Panc1 (cell line): ENCODE measurements around the gene ALKBH6. TPM values are rescaled to one million over a fixed set of nuclear protein-coding genes. Genes with fewer than 3 reads are reported as not detected.

Experiments used
- ATAC-seq: fragments of 200-7000 bp; cut with Tn5 transposase; 2 replicates; pipeline ENCODE4 v1.9.1; 2020; ENCODE audit warnings: mild to moderate bottlenecking, moderate library complexity
- BruUV-seq: library from RNA; stranded (reverse); fragments of 400-500 nt; replicated peaks from 2 replicates; lab custom pipeline; 2021; lab: Mats Ljungman, UMichigan
- CTCF ChIA-PET: fragments of 300-600 bp; sonication (Branson Sonifier 250); formaldehyde crosslinking; loops from one replicate; lab custom pipeline; 2022; ENCODE audit warnings: antibody characterized with exemption; lab: Charles Lee
- POLR2A ChIA-PET: fragments of 300-600 bp; sonication (Branson Sonifier 250); formaldehyde crosslinking; loops from one replicate; lab custom pipeline; 2022; ENCODE audit warnings: antibody characterized with exemption; lab: Charles Lee
- DNase-seq: peaks from one replicate; pipeline ENCODE4 v3.0.0-alpha.2; 2010; ENCODE audit warnings: low read depth, low spot score
- H3K27ac ChIP-seq: 2 replicates; pipeline ENCODE4 v1.5.1; 2011; ENCODE audit warnings: mild to moderate bottlenecking, low read length, inconsistent platforms
- H3K27me3 ChIP-seq: fragments of 200-500 bp; sonication (Bioruptor generic); 2 replicates; pipeline ENCODE4 v1.6.0; 2014; ENCODE audit warnings: low read length, inconsistent platforms; ENCODE audit not compliant: control insufficient read depth, insufficient read depth
- H3K36me3 ChIP-seq: fragments of 200-500 bp; sonication (Bioruptor generic); 2 replicates; pipeline ENCODE4 v1.5.1; 2014; ENCODE audit warnings: inconsistent platforms, mild to moderate bottlenecking, low read length, moderate library complexity; ENCODE audit not compliant: control insufficient read depth, insufficient read depth
- H3K4me1 ChIP-seq: 2 replicates; pipeline ENCODE4 v1.5.1; 2011; ENCODE audit warnings: inconsistent platforms, mild to moderate bottlenecking, low read length, moderate library complexity; ENCODE audit not compliant: control insufficient read depth, insufficient read depth
- H3K4me3 ChIP-seq, 2 experiments: 2 replicates each; pipeline ENCODE4 v1.5.1; 2011 to 2012; ENCODE audit warnings: low read depth in 2 of 2, low read length in 2 of 2, mild to moderate bottlenecking in 2 of 2, inconsistent platforms in 1 of 2, moderate library complexity in 1 of 2
- H3K9me3 ChIP-seq: fragments of 200-500 bp; sonication (Bioruptor generic); 2 replicates; pipeline ENCODE4 v1.5.1; 2014; ENCODE audit warnings: low read depth, mild to moderate bottlenecking, inconsistent platforms, low read length, moderate library complexity; ENCODE audit not compliant: control insufficient read depth, insufficient read depth
- CTCF ChIP-seq: fragments of 450-650 bp; IDR thresholded peaks from 2 replicates; pipeline ENCODE4 v1.5.1; 2017; ENCODE audit warnings: mild to moderate bottlenecking
- POLR2AphosphoS5 ChIP-seq: IDR thresholded peaks from 2 replicates; pipeline ENCODE4 v1.6.1; 2012; ENCODE audit warnings: mild to moderate bottlenecking, low read depth, low read length, moderate library complexity
- REST ChIP-seq, 2 experiments: IDR thresholded peaks; 2 replicates each; pipeline ENCODE4 v1.6.1; 2011 to 2012; ENCODE audit warnings: low read depth in 2 of 2, control low read depth in 1 of 2, low read length in 1 of 2, mild to moderate bottlenecking in 1 of 2, moderate library complexity in 1 of 2; ENCODE audit not compliant: insufficient read depth in 1 of 2
- SIN3A ChIP-seq: IDR thresholded peaks from 2 replicates; pipeline ENCODE4 v1.6.1; 2012; ENCODE audit warnings: low read depth, mild to moderate bottlenecking, low read length, moderate library complexity, borderline replicate concordance; ENCODE audit not compliant: insufficient read depth
- TCF7L2 ChIP-seq: IDR thresholded peaks from 2 replicates; pipeline ENCODE4 v1.6.1; 2011; ENCODE audit warnings: mild to moderate bottlenecking, low read depth, low read length, inconsistent platforms
- in situ Hi-C: cut with HindIII; loops from 2 replicates; pipeline ENCODE4 v1.10.0; 2016; ENCODE audit warnings: low sequenced_read_pairs, low pct_unique_long_range_greater_than_20kb
- intact Hi-C: fragments of 100-400 bp; cut with micrococcal nuclease; formaldehyde crosslinking; loops from one replicate; pipeline ENCODE4 v1.10.0; 2022; ENCODE audit not compliant: unreplicated experiment
- total RNA-seq: library from RNA; stranded (reverse); gene quantifications from one replicate; pipeline ENCODE4 v1.2.1, GENCODE V29; 2021; ENCODE audit not compliant: unreplicated experiment

ALKBH6 gene
- total RNA-seq, 1 experiment from 2014 or later: 44.8 TPM

- intact Hi-C loops: no loop called here
- ChIA-PET CTCF (interaction anchor here (0.6 to 0.7 kb wide), 3 partner anchors 13 to 268 kb away, joined by 4 to 5 read pairs (median 4); no protein-coding TSS in a partner anchor), POLR2A (no interaction called here)
- peak within 1 kb of the TSS; percentile 97 for H3K27ac ChIP-seq
- BruUV-seq: no TSS peak
- H3K9me3 ChIP-seq: no peaks in the 10 kb centered on the region
- DNase-seq (peak; percentile 99), ATAC-seq (peak; percentile 91)
- H3K4me3 ChIP-seq: peak within 1 kb of the TSS; percentile 79 to 99
- TF ChIP-seq POLR2AphosphoS5 (peak; percentile 83), REST (IDR thresholded peaks at IDR 0.05; ENCODE audit: insufficient read depth in 1 of 2, low read depth in 2 of 2, low read length in 1 of 2) (peak in 1 of 2 experiments; percentile 74; a peak in 1 of 4 replicates), CTCF (peak; percentile 74), TCF7L2 (peak; percentile 61), SIN3A (no peak)
- H3K27me3 ChIP-seq: no peaks in the 10 kb centered on the region
- in situ Hi-C loops: no loop called here
- H3K4me1 ChIP-seq: peaks cover 6% of the 10 kb centered on the region
- peaks cover 9% of the 10 kb centered on the region for H3K36me3 ChIP-seq
These were observed 40.2 kb upstream of the ALKBH6 start, which contains the start of gene THAP8 for GRCh38 chr19:36054119-36054732. TSS of gene THAP8 (minus strand) at chr19:36054285. CDS start at chr19:36054217, 68 bp downstream.

GRCh38 chr19:36051637-36052036 is 37.6 kb upstream of the ALKBH6 start:
- CTCF ChIA-PET: interaction anchor here (0.7 kb wide), 1 partner anchor 108 kb away, joined by 5 read pairs; no protein-coding TSS in a partner anchor

More at GRCh38 chr19:36051637-36052036, 37.6 kb upstream of the ALKBH6 start:
- intact Hi-C loops (no loop called here), in situ Hi-C loops (no loop called here)
- no peak overlapping the region for H3K4me3 ChIP-seq
- DNase-seq: no peak
- no peaks in the 10 kb centered on the region for H3K36me3 ChIP-seq
- BruUV-seq: no TSS peak
- peaks cover 4% of the 10 kb centered on the region for H3K4me1 ChIP-seq
- no peak overlapping the region for H3K27ac ChIP-seq
- TF ChIP-seq CTCF (peak; percentile 39), POLR2AphosphoS5 (no peak)
- no peaks in the 10 kb centered on the region for H3K9me3 ChIP-seq
- H3K27me3 ChIP-seq: no peaks in the 10 kb centered on the region
- ATAC-seq: no peak
- POLR2A ChIA-PET: no interaction called here
